ENCODE measurements around the gene INPP5B. TPM values are rescaled to one million over a fixed set of nuclear protein-coding genes. Genes with fewer than 3 reads are reported as not detected.
"Not testable (repeated sequence)": the region's sequence is repeated elsewhere in the genome, so short reads cannot be mapped to it uniquely, and the experiment has no call there.

The INPP5B gene
- 10 to 100 TPM; 18.8 to 28.4 (median 20.6) TPM for polyA plus RNA-seq (ENCODE audit: insufficient read length in 3 of 3)
- long read RNA-seq, donor 1, partial matches to known transcripts = 0 of 4 reads
- long read RNA-seq, donor 1, other reads (novel, unspliced or antisense) = 0 of 4 reads
- long read RNA-seq, donor 2, partial matches to known transcripts = 0 of 2 reads
- long read RNA-seq, donor 2, other reads (novel, unspliced or antisense) = 0 of 2 reads
- long read RNA-seq, donor 3, partial matches to known transcripts = 0 of 2 reads
- long read RNA-seq, donor 3, other reads (novel, unspliced or antisense) = 0 of 2 reads
- long read RNA-seq, donor 4, partial matches to known transcripts = 0 of 2 reads
- long read RNA-seq, donor 4, other reads (novel, unspliced or antisense) = 0 of 2 reads
- long read RNA-seq, donor 5 = 0 reads
- long read RNA-seq, donor 6, partial matches to known transcripts = 6 of 7 reads
- long read RNA-seq, donor 6, other reads (novel, unspliced or antisense) = 0 of 7 reads
- long read RNA-seq, donor 7, partial matches to known transcripts = 0 of 2 reads
- long read RNA-seq, donor 7, other reads (novel, unspliced or antisense) = 0 of 2 reads
- long read RNA-seq, donor 8, partial matches to known transcripts = 0 of 1 reads
- long read RNA-seq, donor 8, other reads (novel, unspliced or antisense) = 0 of 1 reads
- long read RNA-seq, donor 9, partial matches to known transcripts = 0 of 2 reads
- long read RNA-seq, donor 9, other reads (novel, unspliced or antisense) = 0 of 2 reads
- long read RNA-seq, donor 10 = 0 reads
- long read RNA-seq, donor 11, partial matches to known transcripts = 0 of 1 reads
- long read RNA-seq, donor 11, other reads (novel, unspliced or antisense) = 0 of 1 reads
- long read RNA-seq, donor 12 = 0 reads
- long read RNA-seq, donor 13 = 0 reads
- long read RNA-seq, donor 14 = 0 reads
- long read RNA-seq, donor 15, partial matches to known transcripts = 0 of 4 reads
- long read RNA-seq, donor 15, other reads (novel, unspliced or antisense) = 0 of 4 reads
- long read RNA-seq, donor 16, partial matches to known transcripts = 0 of 1 reads
- long read RNA-seq, donor 16, other reads (novel, unspliced or antisense) = 0 of 1 reads

DNA sequence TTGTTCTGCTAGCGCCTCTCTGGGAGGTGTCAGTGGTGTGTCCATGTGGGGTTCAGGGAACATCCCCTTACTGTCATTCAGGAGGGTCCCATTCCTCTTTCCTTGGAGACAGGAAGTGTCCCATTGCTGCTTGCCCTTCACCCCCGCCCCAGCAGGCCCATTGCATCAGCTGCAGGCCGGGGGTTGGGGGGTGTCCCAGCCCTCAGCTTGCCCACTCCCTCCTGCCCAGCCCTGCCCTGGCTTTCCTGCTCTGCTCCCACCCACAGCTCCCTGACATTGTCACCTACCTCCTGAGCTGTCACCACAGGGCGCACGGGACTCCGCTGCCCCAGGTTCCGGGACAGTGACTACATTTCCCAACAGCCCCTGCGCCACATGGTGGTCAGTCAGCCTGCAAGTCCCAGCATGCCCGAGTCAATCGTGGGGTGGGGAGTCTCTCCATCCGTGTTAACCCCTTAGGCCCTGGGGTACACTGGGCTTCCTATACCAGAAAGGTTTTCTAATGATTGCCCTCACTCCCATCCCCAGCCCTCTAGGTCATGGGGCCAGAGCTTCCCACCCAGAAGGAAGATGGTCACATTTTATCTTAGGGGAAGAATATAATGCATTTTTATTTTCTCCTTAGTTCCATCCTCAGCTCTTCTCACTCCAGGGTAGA is at the start of gene INPP5B:
Gene INPP5B, minus strand, starts transcription at position 351 of the 658 bp plus-strand sequence. CDS start 745 bp downstream, outside the sequence.
- DNase-seq = peak; percentile 86

DNA sequence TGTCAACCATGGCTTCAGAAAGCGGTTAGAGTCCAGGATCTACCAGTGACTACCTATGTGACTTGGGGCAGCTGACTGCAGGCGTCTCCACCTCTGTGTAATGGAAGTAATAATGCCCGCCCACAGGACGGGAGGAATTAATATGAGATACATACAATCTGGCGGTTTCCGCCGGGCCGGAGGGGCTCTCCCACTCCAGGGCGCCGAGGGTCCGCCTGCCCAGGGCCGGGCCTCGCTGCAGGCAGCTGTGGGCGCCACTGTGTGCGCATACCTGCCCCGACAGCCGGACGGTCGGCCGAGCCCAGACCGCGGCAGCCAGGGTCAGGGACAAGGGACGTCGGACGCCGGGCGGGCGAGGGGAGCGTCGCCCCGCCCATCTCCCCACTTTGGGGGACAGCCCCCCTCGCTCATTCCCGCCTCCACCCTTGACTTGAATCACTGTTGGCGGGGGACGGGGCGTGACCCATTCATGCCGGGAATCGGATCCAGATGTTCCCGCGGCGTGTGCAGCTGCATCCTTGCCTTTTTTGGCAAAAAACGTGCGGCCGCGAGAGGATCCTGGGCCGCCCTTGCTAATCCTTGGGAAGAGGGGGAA is 49.0 kb upstream of the INPP5B start:
- peak; percentile 87 for DNase-seq

DNA sequence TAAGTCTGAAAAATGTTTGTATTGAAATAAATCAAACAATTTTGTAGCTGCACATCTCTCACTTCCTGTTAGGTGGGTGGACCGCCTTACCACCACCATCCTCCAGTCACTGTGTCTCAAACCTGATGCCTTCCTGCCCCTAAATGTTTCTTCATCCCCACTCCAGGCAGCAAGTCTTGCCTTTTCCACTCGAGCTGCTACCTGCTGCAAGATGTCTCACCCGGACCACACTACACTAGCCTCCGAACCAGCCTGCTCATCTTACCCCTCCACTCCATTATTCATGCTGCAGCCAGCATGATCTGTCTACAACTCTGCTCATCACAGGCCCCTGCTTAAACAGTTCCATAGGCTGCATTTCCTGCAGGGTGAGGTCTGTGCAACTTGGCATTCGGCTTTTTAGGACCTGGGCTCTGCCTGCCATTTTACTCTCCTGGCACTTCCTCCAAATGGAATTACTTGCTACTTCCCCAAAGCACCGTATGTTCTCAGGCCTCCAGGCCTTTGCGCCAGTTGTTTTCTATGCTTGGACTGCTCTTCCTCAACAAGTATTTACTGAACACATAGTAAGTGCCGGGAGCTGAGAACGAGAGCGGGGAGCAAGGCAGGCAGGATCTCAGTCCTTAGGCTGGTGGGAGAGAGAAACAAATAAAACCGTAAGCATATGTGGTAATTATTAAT is 48.2 kb upstream of the INPP5B start:
- DNase-seq = no peak

DNA sequence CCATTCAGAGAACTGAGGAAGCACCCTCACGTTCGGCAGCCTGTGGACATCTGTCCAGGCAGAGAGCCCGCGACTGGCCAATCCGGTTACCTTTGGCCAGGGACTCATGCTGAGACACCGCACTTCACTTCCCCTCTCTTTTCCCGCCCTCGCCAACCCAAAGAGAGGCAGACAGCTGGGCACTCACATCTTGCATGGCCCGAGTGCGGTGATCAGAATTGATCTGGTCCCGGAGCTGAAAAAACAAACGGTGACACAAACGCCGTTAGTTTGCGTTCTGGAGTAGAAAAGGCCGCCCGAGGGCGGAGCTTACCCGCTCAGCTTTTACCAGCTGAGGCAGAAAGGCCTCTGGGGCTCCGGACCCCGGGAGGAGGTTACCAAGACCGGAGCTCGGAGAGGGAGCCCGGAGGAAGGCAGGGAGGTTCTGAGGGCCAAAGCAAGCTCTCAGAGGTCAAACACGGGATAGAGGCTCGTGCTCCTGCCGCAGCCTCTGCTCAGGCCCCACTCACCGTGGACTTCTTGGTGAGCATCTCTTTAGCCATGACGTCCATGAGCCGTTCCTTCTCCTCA is 42.6 kb upstream of the INPP5B start:
- no peak for DNase-seq

DNA sequence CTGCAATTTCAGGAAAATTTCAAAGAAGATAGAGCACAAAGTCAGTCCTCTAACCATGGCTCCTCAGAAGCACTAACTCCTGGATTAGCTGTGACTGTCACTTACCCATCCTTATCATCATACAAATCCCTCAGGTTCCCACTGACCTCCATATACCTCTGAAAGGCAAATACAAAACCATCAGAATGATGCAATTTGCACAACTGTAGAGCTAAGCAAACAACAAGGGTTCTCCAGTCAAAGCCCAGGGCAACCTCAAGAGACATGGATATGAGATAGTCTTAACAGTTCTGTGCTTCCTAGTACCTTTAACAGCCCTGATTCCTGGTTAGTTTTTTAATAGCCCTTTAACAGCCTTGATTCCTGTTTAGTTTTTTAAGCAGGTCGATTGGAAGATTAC is 40.8 kb upstream of the INPP5B start:
- DNase-seq = no peak

DNA sequence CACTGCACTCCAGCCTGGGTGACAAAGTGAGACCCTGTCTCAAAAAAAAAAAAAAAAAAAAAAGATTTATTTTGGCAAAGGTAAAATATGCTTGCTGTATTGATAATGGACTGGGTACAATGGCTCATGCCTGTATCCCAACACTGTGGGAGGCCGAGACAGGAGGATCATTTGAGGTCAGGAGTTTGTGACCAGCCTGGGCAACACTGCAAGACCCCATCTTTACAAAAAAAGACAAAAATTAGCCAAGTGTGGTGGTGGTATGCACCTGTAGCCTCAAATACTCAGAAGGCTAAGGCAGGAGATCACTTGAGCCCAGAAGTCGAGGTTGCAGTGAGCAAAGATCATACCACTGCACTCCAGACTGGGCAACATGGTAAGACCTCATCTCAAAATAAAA is 36.7 kb upstream of the INPP5B start:
- DNase-seq = no peak

DNA sequence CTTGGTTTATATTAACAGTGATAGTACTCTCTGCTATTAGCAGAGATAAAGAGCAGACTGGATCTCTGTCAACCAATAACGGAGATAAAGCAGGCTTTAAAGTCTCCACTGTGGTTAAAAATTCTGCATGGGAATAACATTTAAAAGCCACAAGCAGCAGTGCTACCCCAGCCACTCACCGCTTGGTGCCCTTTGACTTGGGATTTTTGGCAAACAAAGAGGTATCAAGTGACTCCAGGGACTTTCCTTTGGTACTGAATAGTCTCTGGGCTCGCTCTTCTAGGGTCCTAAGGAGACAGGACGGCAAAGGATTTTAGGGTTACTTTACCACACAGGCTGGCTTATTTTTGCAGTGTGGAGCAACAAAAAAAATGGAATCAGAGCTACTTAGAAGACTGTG is 31.7 kb upstream of the INPP5B start:
- no peak for DNase-seq

DNA sequence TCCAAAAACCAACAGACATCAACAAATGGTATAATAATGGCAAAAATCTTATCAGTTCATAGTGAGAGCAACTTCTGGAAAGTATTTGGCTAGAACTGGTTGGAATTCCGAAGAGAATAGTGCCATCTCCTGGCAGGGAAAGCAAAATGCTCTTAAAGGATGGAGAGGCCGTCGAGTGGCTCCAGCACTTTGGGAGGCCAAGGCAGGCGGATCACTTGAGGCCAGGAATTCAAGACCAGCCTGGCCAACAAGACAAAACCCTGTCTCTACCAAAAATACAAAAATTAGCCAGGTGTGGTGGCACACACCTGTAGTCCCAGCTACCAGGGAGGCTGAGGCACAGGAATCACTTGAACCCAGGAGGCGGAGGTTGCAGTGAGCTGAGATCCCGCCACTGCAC is 28.2 kb upstream of the INPP5B start:
- DNase-seq = not testable (repeated sequence)

DNA sequence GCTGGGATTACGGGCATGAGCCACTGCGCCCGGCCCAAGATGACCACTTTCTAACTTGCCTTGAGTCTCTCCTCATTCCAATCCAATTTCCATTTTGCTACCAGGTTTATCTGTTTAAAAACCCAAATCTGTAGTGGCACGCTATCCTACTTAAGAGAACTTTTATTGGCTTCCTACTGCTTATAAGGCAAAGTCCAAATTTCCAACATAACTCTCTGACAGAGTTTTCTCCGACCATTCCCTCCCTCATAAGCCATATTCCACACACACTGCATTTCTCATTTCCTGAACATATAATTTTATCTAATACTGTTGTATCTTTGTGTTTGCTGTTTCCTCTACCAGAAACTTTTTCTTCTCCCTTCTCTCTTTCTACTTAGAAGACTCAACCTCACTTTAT is 27.7 kb upstream of the INPP5B start:
- DNase-seq = no peak

DNA sequence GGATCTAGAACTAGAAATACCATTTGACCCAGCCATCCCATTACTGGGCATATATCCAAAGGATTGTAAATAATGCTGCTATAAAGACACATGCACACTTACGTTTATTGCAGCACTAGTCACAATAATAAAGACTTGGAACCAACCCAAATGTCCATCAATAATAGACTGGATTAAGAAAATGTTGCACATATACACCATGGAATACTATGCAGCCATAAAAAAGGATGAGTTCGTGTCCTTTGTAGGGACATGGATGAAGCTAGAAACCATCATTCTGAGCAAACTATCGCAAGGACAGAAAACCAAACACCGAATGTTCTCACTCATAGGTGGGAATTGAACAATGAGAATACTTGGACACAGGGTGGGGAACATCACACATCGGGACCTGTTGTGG is 26.8 kb upstream of the INPP5B start:
- not testable (repeated sequence) for DNase-seq

DNA sequence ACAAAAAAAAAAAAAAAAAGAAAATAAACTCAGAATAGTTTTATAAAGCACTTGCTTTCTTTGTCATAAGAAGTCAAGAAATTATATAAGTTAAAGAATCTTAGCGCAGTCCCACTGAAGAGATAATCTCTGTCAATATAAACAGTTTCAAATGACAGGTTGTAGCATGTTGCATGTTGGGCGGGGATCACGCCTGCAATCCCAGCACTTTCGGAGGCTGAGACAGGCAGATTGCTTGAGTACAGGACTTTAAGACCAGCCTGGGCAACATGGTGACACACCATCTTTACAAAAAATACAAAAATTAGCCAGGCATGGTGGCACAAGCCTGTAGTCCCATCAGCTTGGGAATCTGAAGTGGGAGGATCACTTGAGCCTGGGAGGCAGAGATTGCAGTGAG is 18.4 kb upstream of the INPP5B start:
- DNase-seq = no peak

DNA sequence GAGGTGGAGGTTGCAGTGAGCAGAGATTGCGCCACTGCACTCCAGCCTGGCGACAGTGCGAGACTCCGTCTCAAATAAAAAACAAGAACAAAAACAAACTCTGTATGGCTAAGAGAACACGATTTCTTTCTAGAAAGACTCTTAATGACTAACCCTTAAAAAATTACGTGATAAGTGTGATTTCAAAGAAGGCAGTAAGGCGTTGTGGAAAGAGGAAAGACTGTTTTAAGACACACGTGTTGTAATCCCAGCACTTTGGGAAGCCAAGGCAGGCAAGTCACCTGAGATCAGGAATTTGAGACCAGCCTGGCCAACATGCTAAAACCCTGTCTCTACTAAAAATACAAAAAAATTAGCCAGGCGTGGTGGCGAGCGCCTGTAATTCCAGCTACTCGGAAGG is 17.3 kb upstream of the INPP5B start:
- DNase-seq = not testable (repeated sequence)

DNA sequence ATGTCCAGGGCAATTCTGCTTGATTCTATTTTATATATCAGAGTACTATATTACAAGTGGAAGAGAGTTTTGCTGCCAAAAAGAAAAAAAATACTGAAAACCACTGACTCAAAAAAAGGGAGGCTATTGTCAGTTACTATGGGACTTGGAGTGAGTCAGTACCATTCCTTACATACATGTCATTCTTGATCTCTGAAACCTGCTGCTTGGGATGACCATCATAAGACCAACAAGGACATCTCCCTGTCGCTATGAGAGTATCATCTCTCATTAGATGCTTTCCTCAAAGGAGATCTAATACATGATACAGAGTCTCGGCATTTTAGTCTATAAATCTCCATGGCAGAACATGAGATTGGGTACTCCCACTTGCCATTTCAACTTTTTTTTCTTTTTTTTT is 11.8 kb upstream of the INPP5B start:
- no peak for DNase-seq

DNA sequence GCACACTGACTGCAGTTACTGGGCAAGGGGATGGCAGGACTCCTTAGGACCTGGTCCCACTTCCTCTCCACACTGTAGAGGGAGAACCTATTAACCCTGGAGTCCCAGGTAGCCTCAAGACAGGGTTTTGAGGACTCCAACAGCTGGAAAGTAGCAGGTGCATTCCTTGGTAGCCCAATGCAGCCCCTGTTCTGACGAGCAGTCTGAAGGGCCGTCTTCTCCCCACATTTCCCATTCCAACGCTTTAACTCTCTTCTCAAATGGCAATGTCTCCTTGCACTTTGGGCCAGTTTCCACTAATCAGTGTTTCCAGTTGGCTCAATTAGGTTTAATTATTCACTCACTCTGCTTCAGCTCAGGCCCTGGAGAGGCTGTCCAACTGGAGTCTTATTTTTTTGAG is 8.8 kb upstream of the INPP5B start:
- DNase-seq = no peak

DNA sequence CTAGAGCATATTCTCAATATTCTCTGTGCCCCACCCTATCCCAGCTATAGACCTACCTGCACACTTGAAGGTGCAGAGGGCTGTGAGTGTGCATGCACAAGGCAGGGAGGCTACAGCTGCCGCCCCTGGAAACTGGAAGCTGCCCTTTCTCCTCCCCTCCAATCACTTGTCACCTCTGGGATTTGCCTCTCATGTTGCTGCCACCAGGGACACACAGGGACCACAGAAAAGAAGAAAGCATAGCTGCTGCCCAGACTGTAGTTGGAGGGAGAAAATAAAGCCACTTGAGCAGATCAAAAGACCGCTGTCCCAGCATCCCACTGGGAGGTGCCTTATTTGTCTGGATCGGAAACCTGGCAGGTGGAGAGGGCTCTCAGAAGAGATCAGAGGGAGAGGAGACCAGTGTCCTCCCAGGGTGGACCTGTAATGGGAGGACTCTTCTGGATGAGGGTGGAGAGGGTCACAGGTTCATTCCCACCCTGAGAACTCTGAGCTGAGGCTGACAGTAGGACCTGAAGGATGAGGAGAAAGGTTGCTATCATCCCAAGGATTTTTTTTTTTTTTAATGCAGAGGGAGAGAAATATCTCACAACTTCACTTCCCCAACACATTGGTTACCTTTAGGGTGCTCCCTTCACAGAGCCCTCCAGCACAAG is 7.6 kb upstream of the INPP5B start:
- no peak for DNase-seq

DNA sequence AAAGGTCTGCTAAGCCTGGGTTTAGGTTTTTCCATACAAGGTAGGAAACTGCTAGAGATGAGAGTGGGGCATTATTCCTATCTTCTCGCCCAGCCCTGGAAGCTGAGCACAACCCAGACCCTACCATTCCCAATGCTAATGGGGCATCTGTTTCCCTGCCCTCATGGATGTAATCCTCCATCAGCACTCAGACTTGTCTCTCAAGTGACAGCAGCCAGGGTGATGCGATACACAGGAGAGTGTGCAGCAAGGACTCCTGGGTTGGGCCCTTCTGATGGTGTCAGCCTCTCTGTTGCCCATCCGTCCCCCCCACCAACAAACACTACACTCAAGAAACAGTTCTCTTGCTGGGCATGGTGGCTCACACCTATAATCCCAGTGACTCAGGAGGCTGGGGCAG is 5.9 kb upstream of the INPP5B start:
- no peak for DNase-seq

DNA sequence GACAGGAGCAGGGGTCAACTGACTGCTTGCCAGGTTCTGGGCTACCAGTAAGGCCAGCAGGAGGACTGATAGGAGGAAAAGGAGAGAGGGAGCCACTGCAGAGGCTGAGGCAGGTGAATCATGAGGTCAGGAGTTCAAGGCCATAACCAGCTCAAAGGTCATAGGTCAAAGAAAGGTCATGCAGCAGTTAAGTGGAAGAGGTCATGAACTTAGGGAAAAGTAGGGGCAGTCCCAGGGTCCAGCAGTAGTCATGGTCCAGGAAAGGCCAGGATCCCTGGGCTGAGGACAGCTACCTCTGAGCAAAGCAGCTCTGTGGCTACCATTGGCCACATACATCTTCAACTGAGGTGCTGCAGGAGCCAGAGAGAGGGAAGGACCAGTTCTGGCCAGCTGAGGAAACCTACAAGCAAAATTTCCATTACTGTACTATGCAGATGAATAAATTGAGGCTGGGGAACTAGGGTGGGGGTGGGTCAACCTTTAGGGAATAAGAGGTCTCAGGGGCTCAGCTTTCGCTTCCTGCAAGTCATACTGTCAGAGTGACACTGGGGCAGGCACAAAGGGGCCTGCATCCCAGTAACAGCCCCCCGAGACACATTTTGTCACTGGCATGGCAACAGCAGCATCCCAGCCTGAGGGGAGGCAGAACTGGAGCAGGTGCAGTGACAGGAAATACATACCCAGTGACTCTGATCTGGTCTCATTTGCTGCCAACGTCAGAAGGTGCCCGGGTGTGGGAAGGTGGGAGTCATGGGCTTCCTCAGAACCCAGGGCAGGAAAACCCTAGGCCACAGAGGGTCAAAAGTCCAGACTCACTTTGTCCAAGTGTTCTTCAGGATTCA is 5.2 kb upstream of the INPP5B start:
- DNase-seq = no peak

DNA sequence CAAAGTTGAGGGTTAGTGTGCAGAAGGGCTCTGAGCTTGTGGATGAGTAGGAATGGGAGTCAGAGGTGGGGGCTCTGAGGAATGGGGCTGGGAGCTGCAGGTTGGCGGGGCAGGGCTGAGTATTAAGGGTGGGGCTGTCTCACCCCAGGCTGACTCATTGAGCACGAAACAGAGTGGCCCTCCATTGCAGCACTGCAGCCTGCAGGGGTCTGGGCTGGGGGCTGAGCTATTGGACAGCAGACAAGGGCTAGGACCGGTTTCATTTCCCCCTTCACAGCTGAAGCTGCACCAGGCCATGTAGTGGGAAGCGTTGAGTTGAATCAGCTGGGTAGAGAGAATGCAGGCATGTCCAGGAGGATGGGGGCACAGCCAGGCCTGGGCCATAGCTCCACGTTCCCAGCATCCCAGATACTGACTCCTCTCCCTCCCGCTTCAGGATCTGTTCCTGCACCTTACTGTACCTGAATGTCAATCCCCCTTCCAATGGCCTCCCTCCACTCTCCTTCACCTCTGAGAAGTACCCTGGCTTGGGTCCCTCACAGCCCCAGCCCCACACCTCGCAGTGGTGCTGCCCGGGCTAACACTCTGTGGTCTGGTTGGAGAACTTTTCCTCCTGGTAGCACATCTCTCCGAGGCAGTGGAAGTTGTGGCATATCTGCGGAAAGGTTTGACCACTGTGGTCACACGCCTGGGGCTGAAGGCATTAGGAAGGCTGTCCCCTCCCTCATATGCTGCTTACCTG is 4.4 kb upstream of the INPP5B start:
- DNase-seq = no peak
